Stimulated activated CD4-positive, alpha-beta T cell treated with anti-CD3 and anti-CD28 coated beads, Interleukin-4, amount 100 ng/mL, for 24 hours (primary cell): ENCODE measurements around the gene MCTP1.
"Not testable (repeated sequence)": the region's sequence is repeated elsewhere in the genome, so short reads cannot be mapped to it uniquely, and the experiment has no call there.

Source experiments
- DNase-seq: peaks from one replicate; pipeline ENCODE4 v3.0.0-alpha.2; 2020

Gene MCTP1

GRCh38 chr5:95178046-95178651 is 106.7 kb downstream of the MCTP1 start:
- no peak for DNase-seq

- DNase-seq = no peak
These were observed 107.4 kb downstream of the MCTP1 start for GRCh38 chr5:95177456-95177855.

GRCh38 chr5:95175106-95175505 is 109.8 kb downstream of the MCTP1 start:
- no peak for DNase-seq

- no peak for DNase-seq
These were observed 112.2 kb downstream of the MCTP1 start for GRCh38 chr5:95172659-95173058.

GRCh38 chr5:95164861-95165260 is 120.0 kb downstream of the MCTP1 start:
- no peak for DNase-seq

- DNase-seq = no peak
These were observed 121.8 kb downstream of the MCTP1 start for GRCh38 chr5:95163079-95163478.

GRCh38 chr5:95162231-95162992 is 122.5 kb downstream of the MCTP1 start:
- no peak for DNase-seq

GRCh38 chr5:95159603-95160002 is 125.3 kb downstream of the MCTP1 start:
- DNase-seq = no peak

- no peak for DNase-seq
These were observed 129.0 kb downstream of the MCTP1 start for GRCh38 chr5:95155888-95156287.

GRCh38 chr5:95153511-95153910 is 131.4 kb downstream of the MCTP1 start:
- DNase-seq = no peak

GRCh38 chr5:95152535-95152934 is 132.4 kb downstream of the MCTP1 start:
- DNase-seq = no peak

GRCh38 chr5:95152131-95152530 is 132.8 kb downstream of the MCTP1 start:
- DNase-seq = no peak

- no peak for DNase-seq
These were observed 133.2 kb downstream of the MCTP1 start for GRCh38 chr5:95151694-95152093.

GRCh38 chr5:95149387-95149786 is 135.5 kb downstream of the MCTP1 start:
- DNase-seq = no peak

- no peak for DNase-seq
These were observed 136.4 kb downstream of the MCTP1 start for GRCh38 chr5:95148453-95148852.

- DNase-seq = not testable (repeated sequence)
These were observed 141.0 kb downstream of the MCTP1 start for GRCh38 chr5:95143858-95144257.

- DNase-seq = no peak
These were observed 142.7 kb downstream of the MCTP1 start for GRCh38 chr5:95142145-95142544.

- no peak for DNase-seq
These were observed 143.8 kb downstream of the MCTP1 start for GRCh38 chr5:95141141-95141540.

- no peak for DNase-seq
These were observed 150.6 kb downstream of the MCTP1 start for GRCh38 chr5:95134326-95134725.

- no peak for DNase-seq
These were observed 152.8 kb downstream of the MCTP1 start for GRCh38 chr5:95132096-95132495.

GRCh38 chr5:95130941-95131340 is 154.0 kb downstream of the MCTP1 start:
- DNase-seq = no peak

- DNase-seq = no peak
These were observed 160.2 kb downstream of the MCTP1 start for GRCh38 chr5:95124731-95125130.

GRCh38 chr5:95124101-95124500 is 160.8 kb downstream of the MCTP1 start:
- no peak for DNase-seq

GRCh38 chr5:95114902-95115301 is 170.0 kb downstream of the MCTP1 start:
- no peak for DNase-seq

- DNase-seq = no peak
These were observed 170.6 kb downstream of the MCTP1 start for GRCh38 chr5:95114305-95114704.
